ENCODE measurements around the gene LTO1. TPM values are rescaled to one million over a fixed set of nuclear protein-coding genes. Genes with fewer than 3 reads are reported as not detected.

The LTO1 gene
- total RNA-seq, 4 donors from 2014 or later, result 15.2 to 69.2 (median 27.2) TPM

DNA sequence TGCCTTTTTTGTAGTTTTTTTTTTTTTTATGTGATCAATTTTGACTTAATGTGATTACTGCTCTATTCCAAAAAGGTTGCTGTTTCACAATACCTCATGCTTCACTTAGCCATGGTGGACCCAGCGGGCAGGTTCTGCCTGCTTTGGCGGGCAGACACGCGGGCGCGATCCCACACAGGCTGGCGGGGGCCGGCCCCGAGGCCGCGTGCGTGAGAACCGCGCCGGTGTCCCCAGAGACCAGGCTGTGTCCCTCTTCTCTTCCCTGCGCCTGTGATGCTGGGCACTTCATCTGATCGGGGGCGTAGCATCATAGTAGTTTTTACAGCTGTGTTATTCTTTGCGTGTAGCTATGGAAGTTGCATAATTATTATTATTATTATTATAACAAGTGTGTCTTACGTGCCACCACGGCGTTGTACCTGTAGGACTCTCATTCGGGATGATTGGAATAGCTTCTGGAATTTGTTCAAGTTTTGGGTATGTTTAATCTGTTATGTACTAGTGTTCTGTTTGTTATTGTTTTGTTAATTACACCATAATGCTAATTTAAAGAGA, 21.7 kb downstream of the LTO1 start:
- WGBS, 2 donors, result 85 to 89% methylated on average over 23 of the region's 23 CpGs
- no peak overlapping the region for H3K4me3 ChIP-seq (ENCODE audit: low read depth, poor library complexity, severe bottlenecking)
- no peak for TF ChIP-seq POLR2A (IDR thresholded peaks at IDR 0.05)
- no peak for TF ChIP-seq CTCF (IDR thresholded peaks at IDR 0.05)
- intact Hi-C loops (cut with DNase I; ENCODE audit: low total_unique reads), result no loop called here
- DNase-seq (ENCODE audit: low spot score in 2 of 2), result no peak

GRCh38 chr11:69652999-69653398, 22.2 kb downstream of the LTO1 start:
- H3K4me3 ChIP-seq (ENCODE audit: low read depth, poor library complexity, severe bottlenecking), result no peak overlapping the region
- no peak for DNase-seq (ENCODE audit: low spot score in 2 of 2)
- 76% methylated on average over 11 of the region's 11 CpGs for WGBS, 2 donors
- TF ChIP-seq CTCF (IDR thresholded peaks at IDR 0.05) (no peak), POLR2A (IDR thresholded peaks at IDR 0.05) (no peak)
- intact Hi-C loops (cut with DNase I; ENCODE audit: low total_unique reads), result no loop called here

- WGBS, 2 donors, result 90 to 91% methylated on average over 15 of the region's 15 CpGs
- DNase-seq (ENCODE audit: low spot score in 2 of 2), result no peak
- TF ChIP-seq POLR2A (IDR thresholded peaks at IDR 0.05), result no peak
- TF ChIP-seq CTCF (IDR thresholded peaks at IDR 0.05), result no peak
- no peak overlapping the region for H3K4me3 ChIP-seq (ENCODE audit: low read depth, poor library complexity, severe bottlenecking)
- intact Hi-C loops (cut with DNase I; ENCODE audit: low total_unique reads), result no loop called here
Measured at GRCh38 chr11:69651834-69652620, 23.1 kb downstream of the LTO1 start.

GRCh38 chr11:69650832-69651344, 24.3 kb downstream of the LTO1 start:
- TF ChIP-seq POLR2A (IDR thresholded peaks at IDR 0.05) (no peak), CTCF (IDR thresholded peaks at IDR 0.05) (no peak)
- DNase-seq (ENCODE audit: low spot score in 2 of 2), result peak in 1 of 2 donors; percentile 84
- intact Hi-C loops (cut with DNase I; ENCODE audit: low total_unique reads), result no loop called here
- no peak overlapping the region for H3K4me3 ChIP-seq (ENCODE audit: low read depth, poor library complexity, severe bottlenecking)
- 75 to 86% methylated on average over 20 to 23 of the region's 23 CpGs for WGBS, 2 donors

DNA sequence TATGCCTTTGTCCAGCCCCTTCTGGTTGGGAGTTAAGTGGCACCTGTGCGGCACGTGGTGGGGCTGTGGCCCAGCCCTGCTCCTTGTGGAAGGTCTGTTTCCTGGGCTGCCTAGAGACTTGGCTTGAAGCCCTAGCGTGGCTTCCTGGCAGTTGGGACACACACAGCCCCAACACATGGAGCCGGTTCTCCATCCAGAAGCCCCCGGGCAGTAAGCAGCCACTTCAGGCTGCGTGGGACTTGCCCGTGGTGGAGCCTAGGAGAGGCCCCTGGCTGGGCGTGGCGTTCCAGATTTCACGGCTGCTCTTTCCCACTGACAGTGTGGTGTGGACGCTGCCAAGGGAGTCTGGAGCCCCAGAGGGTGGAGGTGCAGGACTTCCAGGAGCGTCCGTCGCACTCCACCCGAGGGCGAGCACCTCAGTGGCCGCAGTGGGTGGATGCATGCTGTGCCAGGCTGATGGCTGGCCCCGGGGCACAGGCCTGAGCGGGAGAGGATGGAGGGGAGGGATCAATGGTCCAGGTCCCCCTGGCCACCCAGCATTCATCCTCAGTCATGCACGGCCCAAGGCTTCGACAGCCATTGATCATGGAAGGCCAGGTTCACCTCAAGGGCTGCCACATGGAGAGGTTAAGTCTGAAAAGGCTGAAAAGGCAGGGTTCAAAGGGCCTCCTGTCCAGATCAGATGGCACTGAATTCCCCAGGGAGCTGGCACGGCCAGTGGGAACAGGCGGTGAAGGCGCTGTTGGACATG, 24.9 kb downstream of the LTO1 start:
- intact Hi-C loops (cut with DNase I; ENCODE audit: low total_unique reads), result no loop called here
- 61 to 66% methylated on average over 19 to 23 of the region's 24 CpGs for WGBS, 2 donors
- DNase-seq (ENCODE audit: low spot score in 2 of 2), result peak in 1 of 2 donors; percentile 81

More for the DNA sequence above, 24.9 kb downstream of the LTO1 start:
- TF ChIP-seq POLR2A (IDR thresholded peaks at IDR 0.05), result no peak
- no peak for TF ChIP-seq CTCF (IDR thresholded peaks at IDR 0.05)
- H3K4me3 ChIP-seq (ENCODE audit: low read depth, poor library complexity, severe bottlenecking), result no peak overlapping the region

Data from lower leg skin (tissue), 4 donors.